Thymus (tissue), 11 donors: Measurements from ENCODE around the gene CUEDC1. TPM values are rescaled to one million over a fixed set of nuclear protein-coding genes. Genes with fewer than 3 reads are reported as not detected.

Source experiments
- DNase-seq, 9 donors: peaks; one replicate each; pipeline ENCODE4 v3.0.0-alpha.2; 2013; ENCODE audit warnings: low spot score in 9 of 9, low read depth in 6 of 9, missing footprints in 1 of 9
- H3K27ac ChIP-seq, 2 donors: one replicate each; pipeline ENCODE4 v1.5.1; 2013; ENCODE audit warnings: control low read depth in 1 of 2, low read depth in 1 of 2, low read length in 1 of 2, mild to moderate bottlenecking in 1 of 2, moderate library complexity in 1 of 2
- H3K27me3 ChIP-seq, 2 donors: one replicate each; pipeline ENCODE4 v1.5.1; 2013; ENCODE audit warnings: low read length in 1 of 2; ENCODE audit not compliant: control insufficient read depth in 2 of 2, insufficient read depth in 1 of 2
- H3K36me3 ChIP-seq, 2 donors: one replicate each; pipeline ENCODE4 v1.5.1; 2013; ENCODE audit warnings: low read length in 1 of 2, mild to moderate bottlenecking in 1 of 2, moderate library complexity in 1 of 2; ENCODE audit not compliant: control insufficient read depth in 2 of 2, insufficient read depth in 2 of 2
- H3K4me1 ChIP-seq, 2 donors: one replicate each; pipeline ENCODE4 v1.5.1; 2013; ENCODE audit warnings: low read length in 2 of 2; ENCODE audit not compliant: control insufficient read depth in 2 of 2, insufficient read depth in 2 of 2
- H3K4me3 ChIP-seq, 2 donors: one replicate each; pipeline ENCODE4 v1.5.1; 2013; ENCODE audit warnings: low read length in 2 of 2, control low read depth in 1 of 2, mild to moderate bottlenecking in 1 of 2
- H3K9me3 ChIP-seq, 2 donors: one replicate each; pipeline ENCODE4 v1.5.1; 2013; ENCODE audit warnings: low read length in 1 of 2, mild to moderate bottlenecking in 1 of 2; ENCODE audit not compliant: control insufficient read depth in 2 of 2, insufficient read depth in 1 of 2
- WGBS: extraction: QIAGEN DNeasy Blood & Tissue Kit; methylation state at CpG from one replicate; pipeline ENCODE4 v1.1.7; 2013; 5-methylcytosine and 5-hydroxymethylcytosine counted together
- polyA plus RNA-seq: library from polyadenylated mRNA; stranded (reverse); fragments of 200-250 nt; gene quantifications from one replicate; pipeline ENCODE4 v1.2.3, GENCODE V29; 2013
- total RNA-seq: library from RNA; stranded (reverse); fragments of 120-200 nt; gene quantifications from one replicate; pipeline ENCODE4 v1.2.4, GENCODE V29; 2013
- donor health status: healthy.

Gene CUEDC1
- total and polyA plus RNA-seq, 2 donors, result 3.1 to 19.3 TPM

DNA sequence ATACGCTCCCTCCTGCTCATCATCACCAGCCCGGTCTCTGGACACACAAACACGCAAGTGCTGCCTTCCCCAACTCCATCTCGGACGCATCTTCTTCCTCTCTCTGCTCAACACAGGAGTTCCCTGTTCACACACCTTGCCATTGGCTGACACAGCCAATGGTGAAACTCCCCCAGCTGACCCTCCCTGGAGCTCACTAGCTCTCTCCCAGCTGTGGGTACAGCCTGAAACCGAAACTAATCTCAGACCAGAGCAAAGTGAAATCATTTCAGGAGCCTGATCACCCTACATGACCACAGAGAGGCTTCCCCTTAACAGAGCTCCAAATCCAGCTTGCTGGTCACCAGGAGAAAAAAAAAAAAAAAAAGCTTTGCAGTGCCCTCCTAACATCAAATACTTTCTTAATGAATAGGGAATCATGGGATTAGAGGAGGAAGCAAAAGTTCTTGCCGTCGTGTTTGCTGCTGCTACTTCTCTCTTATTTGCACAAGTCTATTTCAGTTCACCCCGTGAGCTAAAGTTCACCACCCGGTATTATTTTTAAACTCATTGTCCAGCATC, 8.3 kb downstream of the CUEDC1 start:
- Histone ChIP-seq H3K9me3 (no peaks in the 10 kb centered on the region), H3K4me1 (peaks cover 17 to 50% of the 10 kb centered on the region in 2 donors), H3K36me3 (no peaks in the 10 kb centered on the region), H3K27me3 (peaks cover 0 to 6% of the 10 kb centered on the region in 2 donors), H3K4me3 (peak overlapping the region in 1 of 2 donors; percentile 39), H3K27ac (peak overlapping the region; percentile 46 to 75)
- DNase-seq, result peak in 3 of 9 donors; percentile 51 to 74 (median 55)
- 13% methylated on average over 10 of the region's 10 CpGs for WGBS

GRCh38 chr17:57945996-57946797, 9.0 kb downstream of the CUEDC1 start:
- H3K27me3 ChIP-seq, result peaks cover 0 to 8% of the 10 kb centered on the region in 2 donors
- WGBS, result 21% methylated on average over 6 of the region's 6 CpGs
- H3K27ac ChIP-seq, result peak overlapping the region; percentile 46 to 75
- H3K36me3 ChIP-seq, result no peaks in the 10 kb centered on the region
- H3K9me3 ChIP-seq, result no peaks in the 10 kb centered on the region
- H3K4me1 ChIP-seq, result peaks cover 19 to 57% of the 10 kb centered on the region in 2 donors
- H3K4me3 ChIP-seq, result peak overlapping the region in 1 of 2 donors; percentile 39
- peak in 1 of 9 donors; percentile 48 for DNase-seq

GRCh38 chr17:57944908-57945307, 10.3 kb downstream of the CUEDC1 start:
- Histone ChIP-seq H3K27ac (no peak overlapping the region), H3K27me3 (peaks cover 0 to 8% of the 10 kb centered on the region in 2 donors), H3K4me1 (peaks cover 31 to 61% of the 10 kb centered on the region in 2 donors), H3K9me3 (no peaks in the 10 kb centered on the region), H3K4me3 (no peak overlapping the region), H3K36me3 (no peaks in the 10 kb centered on the region)
- DNase-seq, result no peak
- 92% methylated on average over 6 of the region's 6 CpGs for WGBS

DNA sequence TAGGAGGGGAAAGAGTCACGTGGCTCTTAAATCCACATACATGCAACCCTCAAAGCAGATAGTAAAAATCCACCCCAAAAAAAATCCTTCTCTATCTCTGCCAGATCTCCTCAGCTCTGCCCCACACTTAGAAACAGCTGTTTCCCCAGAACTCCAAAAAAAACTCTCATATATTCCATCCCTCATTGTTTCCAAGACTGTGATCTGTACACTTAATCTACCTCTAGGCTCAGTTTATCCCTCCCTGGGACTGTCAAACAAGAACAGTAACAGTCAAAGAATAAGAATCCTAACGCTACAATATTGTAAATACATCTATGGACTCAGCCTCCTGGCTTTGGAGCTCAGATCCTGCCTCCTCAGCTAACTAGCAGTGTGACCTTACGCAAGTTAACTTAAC, 11.6 kb downstream of the CUEDC1 start:
- peaks cover 0 to 8% of the 10 kb centered on the region in 2 donors for H3K27me3 ChIP-seq
- H3K27ac ChIP-seq, result no peak overlapping the region
- DNase-seq, result no peak
- no peaks in the 10 kb centered on the region for H3K9me3 ChIP-seq
- 93% methylated on average over 3 of the region's 3 CpGs for WGBS
- no peak overlapping the region for H3K4me3 ChIP-seq
- peaks cover 39 to 59% of the 10 kb centered on the region in 2 donors for H3K4me1 ChIP-seq
- H3K36me3 ChIP-seq, result no peaks in the 10 kb centered on the region

DNA sequence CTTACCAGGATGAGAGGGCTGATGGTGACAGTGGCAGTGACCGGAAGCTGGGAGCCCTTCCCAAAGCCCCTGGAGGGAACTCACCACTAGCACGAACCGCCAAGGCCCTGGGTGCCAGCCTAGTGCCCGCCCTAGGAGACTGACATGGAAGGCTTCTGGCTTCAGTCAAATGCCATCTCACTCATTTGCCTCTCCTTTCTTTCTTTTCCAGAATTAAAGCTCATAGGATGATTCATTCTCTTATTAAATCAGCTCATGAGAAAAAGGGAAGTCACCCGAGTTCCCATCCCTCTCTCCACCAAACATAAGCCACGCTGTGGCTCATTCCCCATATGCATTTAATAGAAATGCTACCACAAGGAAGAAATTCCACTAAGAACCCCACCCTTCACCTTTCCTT, 12.1 kb downstream of the CUEDC1 start:
- DNase-seq, result no peak
- Histone ChIP-seq H3K4me1 (peaks cover 34 to 55% of the 10 kb centered on the region in 2 donors), H3K36me3 (no peaks in the 10 kb centered on the region), H3K4me3 (no peak overlapping the region), H3K27me3 (peaks cover 0 to 8% of the 10 kb centered on the region in 2 donors), H3K27ac (no peak overlapping the region), H3K9me3 (no peaks in the 10 kb centered on the region)
- 73% methylated on average over 6 of the region's 6 CpGs for WGBS

DNA sequence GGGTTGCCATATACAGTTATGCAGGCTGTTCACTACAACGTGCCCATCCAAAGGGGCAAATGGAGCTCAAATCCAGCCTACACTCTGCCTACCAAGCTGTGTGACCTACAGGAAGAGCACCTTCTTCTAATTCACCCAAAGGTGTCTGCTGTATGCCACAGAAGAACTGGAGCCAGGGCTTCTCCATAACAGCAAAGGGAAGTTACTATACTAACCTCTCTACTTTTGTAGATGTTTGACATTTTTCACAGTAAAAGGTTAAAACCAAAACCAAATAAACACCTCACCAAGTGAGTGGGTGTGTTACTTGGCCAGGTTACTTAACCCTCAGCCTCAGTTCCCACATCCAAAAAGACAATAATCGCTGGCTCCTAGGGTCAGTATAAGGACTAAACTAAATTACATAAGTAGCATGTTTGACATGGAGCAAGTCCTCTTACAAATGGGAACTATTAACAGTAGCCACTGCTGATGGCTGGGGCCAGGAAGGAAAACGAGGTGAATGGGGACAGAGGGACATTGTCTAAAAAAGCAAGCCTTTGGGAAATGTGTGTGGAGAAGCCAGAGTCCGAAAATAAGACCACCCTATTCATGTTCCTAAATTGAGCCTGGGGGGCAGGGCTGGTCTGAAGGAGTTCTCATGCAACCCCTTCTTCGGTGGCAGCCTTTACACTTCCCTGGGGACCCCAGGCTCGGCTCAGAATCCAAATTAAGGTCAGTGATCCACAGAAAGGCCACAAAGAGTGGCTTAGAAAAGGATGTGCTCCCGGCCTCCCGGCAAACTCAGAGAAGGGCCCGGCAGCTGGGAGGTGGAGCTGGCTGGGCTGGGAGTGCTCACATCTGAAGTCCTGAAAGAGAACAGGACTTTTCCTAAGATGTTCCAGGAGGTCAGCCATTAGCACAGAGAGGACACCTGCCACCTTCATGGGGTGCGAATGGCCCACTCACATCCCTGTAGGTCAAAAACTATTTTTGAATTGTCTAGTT, 13.5 kb downstream of the CUEDC1 start:
- 95% methylated on average over 10 of the region's 10 CpGs for WGBS
- Histone ChIP-seq H3K4me3 (no peak overlapping the region), H3K4me1 (peaks cover 28 to 44% of the 10 kb centered on the region in 2 donors), H3K27me3 (peaks cover 0 to 8% of the 10 kb centered on the region in 2 donors), H3K27ac (no peak overlapping the region), H3K36me3 (no peaks in the 10 kb centered on the region), H3K9me3 (no peaks in the 10 kb centered on the region)
- no peak for DNase-seq

GRCh38 chr17:57940653-57941329, 14.4 kb downstream of the CUEDC1 start:
- no peaks in the 10 kb centered on the region for H3K36me3 ChIP-seq
- peaks cover 22 to 43% of the 10 kb centered on the region in 2 donors for H3K4me1 ChIP-seq
- no peaks in the 10 kb centered on the region for H3K9me3 ChIP-seq
- 82% methylated on average over 5 of the region's 5 CpGs for WGBS
- H3K27ac ChIP-seq, result peak overlapping the region; percentile 10 to 19
- no peak overlapping the region for H3K4me3 ChIP-seq
- H3K27me3 ChIP-seq, result peaks cover 0 to 15% of the 10 kb centered on the region in 2 donors
- DNase-seq, result peak in 1 of 9 donors; percentile 59

DNA sequence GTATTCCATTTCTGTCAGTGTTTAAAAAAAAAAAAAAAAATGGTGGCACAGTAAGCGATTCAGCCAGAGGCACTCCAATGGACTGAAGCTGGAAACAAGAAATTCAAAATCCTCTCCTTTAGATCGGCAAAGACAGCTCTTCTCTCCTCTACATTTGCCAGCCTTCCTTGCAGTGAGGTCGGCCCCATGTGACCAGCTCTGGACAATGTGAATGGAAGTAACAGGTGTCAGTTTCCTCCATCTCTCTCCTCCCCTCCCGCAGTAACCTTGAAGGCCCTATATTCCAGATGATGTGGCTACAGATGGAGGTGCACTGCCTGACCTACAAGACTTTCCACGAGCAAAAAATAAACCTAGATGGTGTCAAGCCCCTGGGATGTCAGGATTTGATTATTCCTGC, 15.0 kb downstream of the CUEDC1 start:
- peak overlapping the region in 1 of 2 donors; percentile 28 for H3K27ac ChIP-seq
- DNase-seq, result no peak
- 89% methylated on average over 5 of the region's 5 CpGs for WGBS

More for the DNA sequence above, 15.0 kb downstream of the CUEDC1 start:
- Histone ChIP-seq H3K4me3 (no peak overlapping the region), H3K27me3 (peaks cover 1 to 21% of the 10 kb centered on the region in 2 donors), H3K9me3 (no peaks in the 10 kb centered on the region), H3K36me3 (no peaks in the 10 kb centered on the region), H3K4me1 (peaks cover 22 to 49% of the 10 kb centered on the region in 2 donors)
